Measurements from ENCODE around the gene CLCNKA.
"Not testable (repeated sequence)": the region's sequence is repeated elsewhere in the genome, so short reads cannot be mapped to it uniquely, and the experiment has no call there.

The CLCNKA gene

GRCh38 chr1:15997637-15998280 lies 24.1 kb upstream of the CLCNKA start:
- no peak for DNase-seq (ENCODE audit: low read depth)

DNA sequence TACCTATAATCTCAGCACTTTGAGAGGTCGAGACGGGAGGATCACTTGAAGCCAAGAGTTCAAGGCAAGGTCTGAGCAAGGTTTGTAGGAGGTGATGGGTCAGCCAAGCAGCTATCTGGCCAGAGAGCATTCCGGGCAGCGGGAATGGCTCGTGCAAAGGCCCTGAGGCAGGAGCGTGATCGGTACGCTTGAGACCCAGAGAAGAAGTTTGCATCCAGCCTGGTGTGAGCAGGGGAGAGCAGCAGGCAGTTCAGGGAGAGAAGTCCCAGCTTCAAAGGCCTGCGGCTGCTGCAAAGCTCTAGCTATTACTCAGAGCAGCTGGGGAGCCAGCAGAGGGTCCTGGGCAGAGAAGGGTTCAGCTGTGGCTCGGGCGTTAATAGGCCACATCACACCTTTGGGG lies 22.9 kb upstream of the CLCNKA start:
- DNase-seq (ENCODE audit: low read depth): no peak

DNA sequence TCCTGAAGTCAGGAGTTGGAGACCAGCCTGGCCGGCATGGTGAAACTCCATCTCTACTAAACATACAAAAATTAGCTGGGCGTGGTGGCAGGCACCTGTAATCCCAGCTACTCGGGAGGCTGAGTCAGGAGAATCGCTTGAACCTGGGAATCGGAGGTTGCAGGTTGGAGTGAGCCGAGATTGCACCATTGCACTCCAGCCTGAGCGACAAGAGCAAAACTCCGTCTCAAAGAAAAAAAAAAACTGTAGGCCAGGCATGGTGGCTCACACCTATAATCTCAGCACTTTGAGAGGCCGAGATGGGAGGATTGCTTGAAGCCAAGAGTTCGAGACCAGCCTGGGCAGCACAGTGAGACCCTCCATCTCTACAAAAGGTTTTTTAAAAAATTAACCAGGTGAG lies 20.6 kb upstream of the CLCNKA start:
- DNase-seq (ENCODE audit: low read depth): not testable (repeated sequence)

GRCh38 chr1:16005597-16005996 lies 16.2 kb upstream of the CLCNKA start:
- DNase-seq (ENCODE audit: low read depth): no peak

DNA sequence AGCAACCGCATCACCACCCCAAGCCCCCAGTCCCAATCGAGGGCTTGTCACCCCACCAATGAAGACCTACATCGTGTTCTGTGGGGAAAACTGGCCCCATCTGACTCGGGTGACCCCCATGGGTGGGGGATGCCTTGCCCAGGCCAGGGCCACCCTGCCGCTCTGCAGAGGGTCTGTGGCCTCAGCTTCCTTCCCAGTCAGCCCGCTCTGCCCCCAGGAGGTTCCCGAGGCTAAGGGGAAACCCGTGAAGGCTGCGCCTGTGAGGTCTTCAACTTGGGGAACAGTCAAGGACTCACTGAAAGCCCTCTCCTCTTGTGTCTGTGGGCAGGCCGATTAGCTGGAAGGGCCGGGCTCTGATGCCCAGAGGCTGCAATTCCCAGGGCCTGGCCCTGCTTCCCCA lies 15.8 kb upstream of the CLCNKA start:
- no peak for DNase-seq (ENCODE audit: low read depth)

DNA sequence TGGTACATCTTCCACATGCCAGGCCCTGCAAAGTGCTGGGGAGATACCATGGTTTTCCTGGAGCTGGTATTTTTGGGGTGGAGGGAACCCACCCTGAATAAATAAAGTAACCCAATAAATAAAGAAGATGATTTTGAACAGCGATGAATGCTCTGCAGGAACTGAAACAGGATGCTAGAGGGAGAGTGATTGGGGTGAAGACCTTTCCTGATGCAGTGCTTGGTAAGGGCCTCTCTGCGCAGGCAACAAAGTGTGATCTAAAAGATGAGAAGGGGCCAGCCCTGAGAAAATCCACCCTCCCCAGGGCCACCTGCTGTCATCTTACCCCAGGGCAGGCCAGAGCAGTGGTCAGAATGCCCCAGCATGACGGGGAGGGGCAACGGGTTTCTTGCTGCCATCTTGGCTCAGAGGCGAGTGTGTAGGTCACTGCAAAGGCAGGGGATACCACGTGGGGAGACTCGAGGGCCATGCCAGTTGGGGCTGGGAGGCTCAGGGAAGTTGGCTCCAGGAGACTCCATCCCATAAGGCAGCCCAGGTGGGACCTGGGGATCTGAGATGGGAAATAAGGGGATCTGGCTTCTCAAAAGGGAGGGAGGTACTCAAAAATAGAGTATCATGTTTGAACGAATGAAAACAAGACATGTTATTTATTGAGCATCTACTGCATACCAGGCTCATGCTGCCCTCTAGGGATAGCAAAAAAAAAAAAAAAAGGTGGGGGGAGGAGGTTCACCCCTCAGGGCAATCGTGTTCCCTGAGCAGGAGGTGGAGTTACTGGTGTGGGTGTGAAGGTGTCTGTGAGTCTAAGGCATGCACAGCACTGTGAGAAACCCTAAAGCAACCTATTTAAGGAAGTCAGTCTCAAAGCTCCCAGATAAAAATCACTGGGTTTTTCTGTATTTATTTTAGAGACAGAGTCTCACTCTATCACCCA lies 15.0 kb upstream of the CLCNKA start:
- no peak for DNase-seq (ENCODE audit: low read depth)

DNA sequence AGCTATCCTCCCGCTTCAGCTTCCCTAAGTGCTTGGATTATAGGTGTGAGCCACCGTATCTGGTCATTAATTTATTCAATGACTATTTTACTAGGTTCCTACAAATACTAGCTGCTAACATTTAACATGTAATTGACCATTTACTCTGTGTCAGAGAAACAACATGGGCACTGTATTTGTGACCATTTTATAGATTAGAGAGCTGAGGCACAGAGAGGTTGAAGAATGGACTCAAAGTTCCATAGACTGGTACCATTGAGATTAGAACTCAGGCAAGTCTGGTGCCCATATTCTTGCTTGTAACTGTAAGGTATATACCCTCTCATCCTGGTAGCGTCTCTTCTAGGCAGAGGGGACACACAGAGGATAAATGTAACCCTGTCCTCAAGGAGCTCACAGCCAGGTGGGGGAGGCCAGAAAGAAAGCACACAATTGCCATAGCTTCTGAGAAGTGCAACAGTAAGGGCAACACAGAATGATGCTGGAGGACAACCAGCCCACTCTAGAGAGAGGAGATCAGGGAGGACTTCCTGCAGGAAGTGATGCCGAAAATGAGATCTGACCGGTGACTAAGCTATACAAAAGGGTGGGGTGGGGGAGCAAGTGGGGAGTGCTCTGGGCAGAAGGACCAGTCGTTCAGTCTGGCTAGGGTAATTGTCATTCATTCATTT lies 14.0 kb upstream of the CLCNKA start:
- no peak for DNase-seq (ENCODE audit: low read depth)

DNA sequence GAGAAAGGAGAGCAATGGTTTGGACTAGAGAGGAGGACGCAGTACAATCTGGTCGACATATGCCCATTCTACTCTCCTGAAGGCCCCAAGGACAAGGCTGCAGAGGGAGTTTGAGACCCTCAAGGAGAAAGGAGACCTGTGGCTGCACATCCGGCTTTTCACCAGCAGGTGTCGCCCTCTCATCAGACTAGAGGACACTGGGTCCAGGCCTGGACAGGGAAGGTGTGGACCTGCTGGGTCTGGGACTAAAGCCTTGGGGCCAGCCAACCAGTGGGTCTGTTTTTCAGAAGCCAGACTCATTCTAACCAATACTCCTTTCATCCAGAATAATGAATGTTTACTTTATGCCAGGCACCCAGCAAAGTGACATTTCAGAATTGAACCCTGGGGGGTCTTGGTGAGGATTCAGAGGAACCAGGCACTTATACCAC lies 12.8 kb upstream of the CLCNKA start:
- no peak for DNase-seq (ENCODE audit: low read depth)

DNA sequence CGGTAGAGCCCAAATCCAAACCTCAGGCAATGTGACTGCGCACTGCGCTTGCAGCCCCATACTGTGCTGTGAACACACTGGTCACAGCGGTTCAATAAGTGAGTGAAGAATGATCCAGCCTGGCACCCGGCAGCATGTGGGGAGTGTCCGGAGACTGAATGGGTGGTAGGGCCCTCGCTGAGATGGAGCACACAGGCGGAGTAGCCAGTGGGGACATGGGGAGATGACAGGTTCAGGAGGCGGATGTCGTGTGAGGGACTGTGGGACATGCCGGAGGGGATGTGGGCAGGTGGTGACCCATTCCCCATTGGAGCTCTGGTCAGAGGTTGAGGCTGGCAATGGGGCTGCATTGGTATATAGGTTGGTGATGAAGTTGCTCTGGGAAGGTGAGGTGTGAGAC lies 12.2 kb upstream of the CLCNKA start:
- no peak for DNase-seq (ENCODE audit: low read depth)

- DNase-seq (ENCODE audit: low read depth): no peak
Observed at GRCh38 chr1:16010837-16011236, 11.0 kb upstream of the CLCNKA start.

DNA sequence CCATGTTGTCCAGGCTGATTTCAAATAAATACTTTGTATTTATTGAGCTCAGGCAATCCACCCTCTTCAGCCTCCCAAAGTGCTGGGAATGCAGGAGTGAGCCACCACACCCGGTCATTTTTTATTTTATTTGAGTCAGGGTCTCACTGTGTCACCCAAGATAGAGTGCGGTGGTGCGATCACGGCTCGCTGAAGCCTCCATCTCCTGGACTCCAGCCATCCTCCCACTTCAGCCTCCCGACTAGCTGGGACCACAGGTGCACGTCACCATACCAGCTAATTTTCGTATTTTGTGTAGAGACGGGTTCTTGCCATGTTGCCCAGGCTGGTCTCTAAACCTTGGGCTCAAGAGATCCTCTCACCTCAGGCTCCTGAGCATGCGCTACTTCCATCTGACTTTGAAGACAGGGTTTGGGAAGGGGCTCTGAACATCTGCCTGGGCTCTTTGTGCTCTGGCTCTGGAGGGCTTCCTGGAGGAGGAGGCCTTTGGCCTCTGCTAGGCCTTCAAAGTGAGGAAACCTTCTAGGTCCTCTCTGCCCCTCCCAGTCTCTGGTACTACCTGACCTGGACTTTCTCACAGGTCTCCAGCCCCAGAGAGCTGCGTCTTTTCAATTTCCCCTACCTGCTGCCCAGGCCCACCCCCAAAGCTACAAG lies 9.8 kb upstream of the CLCNKA start:
- DNase-seq (ENCODE audit: low read depth): no peak

GRCh38 chr1:16012590-16013219 lies 9.1 kb upstream of the CLCNKA start:
- DNase-seq (ENCODE audit: low read depth): no peak

DNA sequence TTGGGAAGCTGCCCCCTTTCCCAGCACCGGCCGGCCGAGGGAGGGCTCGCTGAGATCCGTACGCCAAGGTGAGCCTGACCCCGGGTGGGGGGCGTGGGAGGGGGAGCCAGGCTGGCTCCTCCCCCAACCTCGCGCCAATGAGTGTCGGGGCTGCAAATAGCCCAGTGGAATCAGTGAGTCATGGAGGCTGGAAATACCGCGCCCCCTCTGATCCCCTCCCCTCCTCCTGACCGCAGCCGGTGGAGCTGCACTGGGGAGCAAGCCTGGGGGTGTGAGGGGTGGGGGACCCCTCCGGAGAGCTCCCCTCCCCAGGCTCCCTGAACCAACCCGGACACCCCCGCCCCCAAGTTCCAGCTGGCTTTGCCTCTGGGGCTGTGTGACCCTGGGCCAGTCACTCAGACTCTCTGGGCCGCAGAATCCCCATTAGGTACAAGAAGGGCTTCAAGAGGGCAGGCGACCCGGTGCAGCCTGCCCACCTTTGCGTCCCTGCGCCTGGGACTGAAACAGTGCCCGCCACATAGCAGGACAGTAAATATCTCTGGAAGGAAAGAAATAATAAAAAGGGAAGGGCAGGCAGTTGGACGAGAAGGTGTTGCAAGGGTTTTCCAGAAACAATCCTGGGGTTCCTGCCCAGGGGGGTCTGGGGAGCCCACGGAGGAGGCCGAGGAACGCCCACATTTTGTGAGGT lies 8.5 kb upstream of the CLCNKA start:
- no peak for DNase-seq (ENCODE audit: low read depth)

DNA sequence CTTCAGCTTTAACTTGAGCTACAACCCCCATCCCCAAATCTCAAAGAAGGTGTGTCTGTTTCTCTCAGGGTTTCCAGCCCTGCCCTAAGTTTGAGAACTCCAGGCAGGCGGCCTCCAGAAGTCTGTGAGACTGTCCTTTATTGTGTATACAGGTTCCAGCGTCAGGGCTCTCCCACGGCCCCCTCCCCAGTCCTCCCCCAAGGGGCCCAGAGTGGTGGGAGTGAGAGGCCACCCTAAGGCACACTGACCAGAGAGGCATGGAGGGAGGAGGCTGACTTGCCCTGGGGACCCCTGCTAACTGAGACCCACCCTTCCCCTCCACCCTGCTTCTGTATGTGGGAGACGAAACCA lies 8.0 kb upstream of the CLCNKA start:
- DNase-seq (ENCODE audit: low read depth): no peak

- DNase-seq (ENCODE audit: low read depth): no peak
Observed at GRCh38 chr1:16014509-16015482, 7.0 kb upstream of the CLCNKA start.

- no peak for DNase-seq (ENCODE audit: low read depth)
Observed at GRCh38 chr1:16015491-16015890, 6.3 kb upstream of the CLCNKA start.

DNA sequence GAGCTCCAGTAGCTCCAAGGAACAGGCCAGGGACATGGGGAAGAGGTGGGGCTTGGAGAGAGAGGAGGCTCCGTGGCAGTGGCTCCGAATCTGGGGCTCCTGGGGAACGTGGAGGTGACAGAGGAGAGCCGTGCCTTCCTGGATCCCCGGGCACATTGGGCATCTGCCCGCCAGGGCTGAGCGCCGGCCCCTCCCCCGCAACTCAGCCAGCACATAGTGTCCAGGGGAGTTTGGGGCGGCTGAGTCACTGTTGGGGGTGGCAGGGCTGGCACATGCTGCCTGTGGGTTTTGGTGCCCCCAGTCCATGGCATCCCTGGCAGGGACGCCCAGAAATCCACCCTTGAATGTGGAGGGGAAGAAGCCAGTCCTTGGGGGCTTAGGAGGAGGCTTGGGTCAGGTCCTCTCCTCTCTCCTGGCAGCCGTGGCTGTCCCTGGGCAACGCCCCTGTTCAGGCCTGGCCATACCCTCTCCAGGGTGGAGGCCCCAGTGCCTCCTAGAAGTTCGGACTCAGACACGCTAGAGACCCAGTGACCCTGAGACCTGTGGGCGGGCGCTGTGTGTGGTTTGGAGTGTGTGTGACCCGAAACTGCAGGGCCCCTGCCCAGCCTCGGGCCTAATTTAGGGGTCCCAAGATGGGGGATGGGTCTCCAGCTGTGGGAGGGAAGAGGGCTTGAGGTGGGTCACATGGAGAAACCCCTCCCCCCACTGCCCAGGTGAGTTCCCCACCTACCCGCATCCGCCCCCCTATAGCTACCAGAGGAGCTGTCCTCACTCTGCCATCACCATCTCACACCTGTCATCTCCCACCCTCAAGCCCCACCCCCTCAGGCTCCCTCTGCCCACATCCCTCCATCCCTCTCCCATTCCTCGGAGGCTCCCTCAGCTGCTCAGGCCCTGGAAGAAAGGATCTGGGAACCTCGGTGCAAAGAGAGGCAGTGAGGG lies 5.6 kb upstream of the CLCNKA start:
- DNase-seq (ENCODE audit: low read depth): no peak

DNA sequence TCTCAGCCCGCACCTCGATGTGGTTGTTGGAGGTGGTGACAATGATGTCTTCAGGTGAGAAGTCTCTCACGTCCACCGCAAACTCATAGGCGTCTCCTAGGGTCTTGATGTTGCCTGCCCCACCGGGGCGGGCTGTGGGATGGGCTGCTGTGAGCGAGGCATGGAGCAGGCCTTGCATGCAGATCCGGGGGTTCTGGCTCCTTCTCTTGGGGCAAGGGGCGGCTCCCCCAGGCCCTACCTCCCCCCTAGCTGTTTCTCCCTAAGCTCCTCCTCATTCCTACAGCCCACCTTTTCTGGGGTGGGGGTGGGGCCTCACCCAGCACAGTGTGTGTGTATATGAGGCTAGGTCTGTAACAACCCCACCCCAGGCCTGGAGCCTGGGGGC lies 4.8 kb upstream of the CLCNKA start:
- DNase-seq (ENCODE audit: low read depth): no peak

All from GM04503 (cell line).